Gastrocnemius medialis (tissue), 4 donors: ENCODE results near the gene SREBF1.

Source experiments
- POLR2A ChIP-seq, 2 donors: fragments of 450-650 bp; IDR thresholded peaks; one replicate each; pipeline ENCODE4 v1.6.1; 2017; ENCODE audit warnings: antibody characterized with exemption in 2 of 2, mild to moderate bottlenecking in 2 of 2, moderate library complexity in 2 of 2
- TF ChIP-seq, protein P1 (sequence below), 5 experiments: fragments of 450-650 bp in 3 of 5; fragments of 200-600 bp in 2 of 5; sonication (generic) in 2 of 5; IDR thresholded peaks in 4 of 5; conservative IDR thresholded peaks in 1 of 5; 1 replicate in 4 of 5; 2 replicates in 1 of 5; pipeline ENCODE4 v1.5.1; 2016 to 2019; ENCODE audit warnings: antibody characterized with exemption in 5 of 5, mild to moderate bottlenecking in 3 of 5, moderate library complexity in 3 of 5

DNA sequence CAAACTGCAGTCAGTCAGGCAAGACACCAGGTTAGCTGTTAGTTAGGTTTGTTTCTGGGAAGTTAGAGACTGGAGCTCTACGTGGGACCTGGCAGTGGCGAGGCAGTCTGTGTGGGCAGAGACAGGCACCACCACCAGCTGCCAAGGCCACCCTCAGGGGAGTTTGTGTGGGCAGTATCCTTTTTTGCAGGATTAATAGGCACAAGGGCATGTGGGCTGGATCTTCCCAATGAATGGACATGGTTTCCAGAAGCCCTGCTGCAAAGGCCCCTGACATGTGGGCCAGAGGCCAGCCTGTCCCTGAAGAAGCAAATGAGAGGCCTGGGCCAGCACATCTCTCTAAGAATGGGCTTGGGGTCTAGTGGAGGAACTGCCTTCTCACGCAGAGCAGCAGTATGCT, 19.2 kb upstream of the SREBF1 start:
- TF ChIP-seq, protein P1, sequence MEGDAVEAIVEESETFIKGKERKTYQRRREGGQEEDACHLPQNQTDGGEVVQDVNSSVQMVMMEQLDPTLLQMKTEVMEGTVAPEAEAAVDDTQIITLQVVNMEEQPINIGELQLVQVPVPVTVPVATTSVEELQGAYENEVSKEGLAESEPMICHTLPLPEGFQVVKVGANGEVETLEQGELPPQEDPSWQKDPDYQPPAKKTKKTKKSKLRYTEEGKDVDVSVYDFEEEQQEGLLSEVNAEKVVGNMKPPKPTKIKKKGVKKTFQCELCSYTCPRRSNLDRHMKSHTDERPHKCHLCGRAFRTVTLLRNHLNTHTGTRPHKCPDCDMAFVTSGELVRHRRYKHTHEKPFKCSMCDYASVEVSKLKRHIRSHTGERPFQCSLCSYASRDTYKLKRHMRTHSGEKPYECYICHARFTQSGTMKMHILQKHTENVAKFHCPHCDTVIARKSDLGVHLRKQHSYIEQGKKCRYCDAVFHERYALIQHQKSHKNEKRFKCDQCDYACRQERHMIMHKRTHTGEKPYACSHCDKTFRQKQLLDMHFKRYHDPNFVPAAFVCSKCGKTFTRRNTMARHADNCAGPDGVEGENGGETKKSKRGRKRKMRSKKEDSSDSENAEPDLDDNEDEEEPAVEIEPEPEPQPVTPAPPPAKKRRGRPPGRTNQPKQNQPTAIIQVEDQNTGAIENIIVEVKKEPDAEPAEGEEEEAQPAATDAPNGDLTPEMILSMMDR (IDR thresholded peaks at IDR 0.05 in 4 of 5, conservative IDR thresholded peaks at IDR 0.05 in 1 of 5) = no peak
- TF ChIP-seq POLR2A (IDR thresholded peaks at IDR 0.05) = no peak
